KBM-7 (cell line): ENCODE results near the gene CDK18.
"Not testable (repeated sequence)": the region's sequence is repeated elsewhere in the genome, so short reads cannot be mapped to it uniquely, and the experiment has no call there.

ENCODE experiments used
- DNase-seq: peaks from one replicate; pipeline ENCODE4 v3.0.0-alpha.2; 2015
- in situ Hi-C: fragments of 300-500 bp; cut with MboI; formaldehyde crosslinking; loops from 2 replicates; pipeline ENCODE4 v1.14.3; 2020; ENCODE audit warnings: low sequenced_read_pairs, low pct_unique_long_range_greater_than_20kb, mixed read lengths

CDK18 gene

GRCh38 chr1:205478985-205479384, 25.5 kb upstream of the CDK18 start:
- in situ Hi-C loops, DNase-seq: not testable (repeated sequence)

DNA sequence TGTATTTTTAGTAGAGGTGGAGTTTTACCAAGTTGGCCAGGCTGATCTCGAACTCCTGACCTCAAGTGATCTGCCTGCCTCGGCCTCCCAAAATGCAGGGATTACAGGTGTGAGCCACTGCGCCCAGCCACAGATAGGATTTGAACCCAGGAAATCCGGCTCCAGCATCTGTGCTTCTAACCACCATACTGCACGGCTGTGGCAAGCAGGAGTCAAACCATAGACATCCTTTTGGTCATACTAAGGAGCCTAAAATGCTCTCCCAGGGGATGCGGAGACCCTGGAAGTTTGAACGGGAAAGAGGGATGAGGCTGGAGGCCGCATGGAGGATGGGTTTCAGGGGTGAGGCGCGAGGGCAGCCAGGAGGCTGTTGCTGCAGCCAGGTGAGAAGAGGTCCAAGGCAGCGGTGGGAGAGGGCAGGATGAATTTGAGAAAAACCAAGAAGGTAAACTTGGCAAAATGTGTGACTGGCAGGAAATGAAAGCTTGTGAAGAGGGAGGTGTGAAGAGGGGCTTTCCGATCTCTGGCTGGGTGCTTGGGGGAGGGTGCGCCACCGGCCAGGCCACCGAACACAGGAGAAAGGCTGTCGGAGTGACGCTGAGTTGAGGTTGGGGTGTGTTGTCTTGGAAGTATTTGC, 24.0 kb upstream of the CDK18 start:
- DNase-seq, result no peak
- in situ Hi-C loops, result no loop called here

- no peak for DNase-seq
- in situ Hi-C loops, result no loop called here
Measured at GRCh38 chr1:205481218-205481617, 23.3 kb upstream of the CDK18 start.

DNA sequence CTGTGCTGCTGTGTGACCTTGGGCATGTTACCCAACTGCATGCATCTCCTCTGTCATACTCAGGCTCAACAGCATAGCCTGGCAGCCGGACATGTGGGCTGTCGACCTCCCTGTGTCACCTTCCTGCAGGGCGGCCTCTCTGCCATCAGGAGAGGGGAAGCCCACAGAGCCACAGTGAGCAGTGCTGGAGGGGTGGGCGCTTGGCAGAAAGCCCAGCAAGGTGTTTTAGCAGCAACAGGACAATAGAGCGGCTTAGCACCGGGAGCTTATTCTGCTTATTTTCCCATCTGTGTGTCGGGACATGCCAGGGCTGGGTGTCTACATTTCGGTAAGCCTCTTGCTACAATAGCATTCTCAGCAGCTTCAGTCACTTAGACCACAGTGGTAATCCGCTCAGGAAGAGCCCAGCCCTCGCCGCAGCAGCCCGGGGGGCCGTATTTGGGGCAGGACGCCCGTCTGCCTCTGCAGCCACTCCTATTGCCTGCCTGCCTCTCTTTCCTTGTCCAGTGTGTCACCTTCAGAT, 22.8 kb upstream of the CDK18 start:
- in situ Hi-C loops, result no loop called here
- no peak for DNase-seq

DNA sequence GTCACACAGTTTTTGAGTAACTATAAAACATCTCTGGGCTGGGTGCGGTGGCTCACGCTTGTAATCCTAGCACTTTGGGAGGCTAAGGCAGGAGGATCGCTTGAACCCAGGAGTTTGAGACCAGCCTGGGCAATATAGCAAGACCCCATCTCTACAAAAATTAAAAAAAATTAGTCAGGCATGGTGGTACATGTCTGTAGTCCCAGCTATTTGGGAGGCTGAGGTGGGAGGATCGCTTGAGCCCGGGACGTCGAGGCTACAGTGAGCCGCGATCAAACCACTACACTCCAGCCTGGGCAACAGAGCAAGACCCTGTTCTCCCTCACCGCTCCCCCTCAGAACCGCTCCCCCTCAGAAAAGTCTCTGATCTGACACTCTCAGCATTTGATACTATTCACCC, 21.9 kb upstream of the CDK18 start:
- in situ Hi-C loops, result not testable (repeated sequence)

DNA sequence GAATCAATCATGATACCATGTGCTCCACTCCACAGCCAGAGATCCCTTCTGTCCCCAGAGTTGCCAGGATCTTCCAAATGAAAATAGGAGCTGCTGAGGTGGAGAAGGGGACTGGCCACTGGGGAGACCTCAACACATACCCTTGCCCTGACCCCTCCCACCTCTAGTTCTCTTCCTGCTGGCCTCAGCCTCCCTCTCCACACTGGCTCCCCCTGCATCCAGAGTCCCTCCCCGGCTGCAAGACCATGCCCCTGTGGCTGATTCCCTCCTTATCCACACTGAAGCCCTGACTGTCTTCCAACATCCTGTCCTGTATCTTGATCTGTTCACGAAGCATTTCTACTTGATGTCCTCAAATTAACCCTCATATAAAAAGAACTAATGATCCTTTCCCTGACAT, 21.1 kb upstream of the CDK18 start:
- in situ Hi-C loops, result no loop called here
- DNase-seq, result no peak

More for the DNA sequence above, 21.9 kb upstream of the CDK18 start:
- not testable (repeated sequence) for DNase-seq

GRCh38 chr1:205484985-205485967, 19.2 kb upstream of the CDK18 start:
- in situ Hi-C loops, result no loop called here
- DNase-seq, result peak; percentile 75

GRCh38 chr1:205486258-205486657, 18.2 kb upstream of the CDK18 start:
- in situ Hi-C loops, result no loop called here
- DNase-seq, result no peak

- in situ Hi-C loops, result no loop called here
- DNase-seq, result peak; percentile 70
Measured at GRCh38 chr1:205488074-205488723, 16.3 kb upstream of the CDK18 start.

DNA sequence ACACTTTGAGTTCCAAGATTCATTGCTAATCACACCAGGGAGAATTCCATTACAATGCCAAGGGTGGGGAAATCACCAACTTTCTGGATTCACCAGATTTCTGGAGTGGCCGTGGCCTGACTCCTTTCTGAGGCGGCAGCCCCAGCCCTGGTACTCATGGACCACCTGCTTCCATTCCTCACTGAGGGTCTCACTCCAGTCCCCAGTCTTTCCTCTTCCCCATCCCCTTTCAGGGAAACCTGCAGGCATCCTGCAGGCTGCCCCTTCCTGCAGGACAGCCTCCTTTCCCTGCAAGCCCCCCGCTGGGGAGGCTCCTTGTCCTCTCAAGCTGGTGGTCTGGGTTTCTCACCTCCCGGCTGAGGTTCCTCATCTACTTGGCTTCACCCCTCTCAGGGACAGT, 12.7 kb upstream of the CDK18 start:
- DNase-seq, result no peak
- in situ Hi-C loops, result no loop called here

DNA sequence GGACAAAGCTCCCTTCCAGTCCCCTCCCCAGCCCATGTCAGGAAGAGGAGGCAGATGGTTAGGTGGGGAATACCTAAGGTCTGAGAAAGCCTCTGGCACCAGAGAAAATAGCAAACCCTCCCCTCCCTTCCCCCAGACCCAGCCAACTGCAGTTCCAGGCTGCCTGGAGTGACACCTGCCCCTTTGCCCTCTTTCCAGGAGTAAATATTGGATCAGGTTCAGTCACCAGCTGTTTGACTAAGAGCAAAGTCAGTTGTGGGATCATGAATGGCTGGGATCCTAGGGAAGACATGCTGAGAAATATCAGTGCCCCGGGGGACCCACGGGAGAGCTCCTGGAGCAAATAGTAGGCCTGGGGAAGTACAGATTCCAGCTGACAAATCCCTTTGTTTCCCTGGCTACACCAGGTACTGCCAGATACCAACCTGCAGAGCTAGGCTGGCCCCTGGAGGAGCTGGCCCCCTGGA, 12.2 kb upstream of the CDK18 start:
- DNase-seq, result no peak
- in situ Hi-C loops, result no loop called here

- no peak for DNase-seq
- in situ Hi-C loops, result no loop called here
Measured at GRCh38 chr1:205492774-205493173, 11.7 kb upstream of the CDK18 start.

GRCh38 chr1:205493241-205494085, 11.0 kb upstream of the CDK18 start:
- in situ Hi-C loops, result no loop called here
- peak; percentile 26 for DNase-seq

- in situ Hi-C loops, result no loop called here
- DNase-seq, result no peak
Measured at GRCh38 chr1:205494115-205494514, 10.4 kb upstream of the CDK18 start.

DNA sequence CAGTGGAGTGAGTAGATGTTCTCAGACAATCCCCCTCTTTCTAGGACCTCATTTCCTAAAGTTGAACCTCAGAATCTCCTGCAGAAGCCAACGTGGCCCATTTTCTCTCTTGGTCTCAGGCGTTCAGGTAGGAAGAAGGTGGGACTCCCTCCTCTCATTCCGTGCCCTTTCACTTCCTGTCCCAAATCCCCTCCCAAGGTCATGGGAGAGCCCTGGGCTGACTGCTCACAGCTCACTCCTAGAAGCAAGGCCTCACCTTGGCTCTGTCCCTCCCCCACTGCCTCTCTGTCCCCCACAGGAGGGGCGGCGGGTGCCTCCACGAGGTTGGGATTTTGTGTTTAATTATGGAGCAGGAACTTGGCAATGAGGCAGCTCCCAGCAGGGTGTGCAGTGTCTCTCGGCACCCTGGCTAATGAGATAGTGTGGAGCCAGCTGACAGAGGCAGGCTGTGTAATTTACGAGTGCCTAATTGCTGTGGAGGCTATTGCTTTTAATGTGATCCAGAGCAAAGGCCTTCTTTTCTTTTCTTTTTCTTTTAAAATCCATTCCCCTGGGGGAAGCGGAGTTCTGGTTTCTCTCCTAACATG, 9.1 kb upstream of the CDK18 start:
- in situ Hi-C loops, result no loop called here
- DNase-seq, result no peak

DNA sequence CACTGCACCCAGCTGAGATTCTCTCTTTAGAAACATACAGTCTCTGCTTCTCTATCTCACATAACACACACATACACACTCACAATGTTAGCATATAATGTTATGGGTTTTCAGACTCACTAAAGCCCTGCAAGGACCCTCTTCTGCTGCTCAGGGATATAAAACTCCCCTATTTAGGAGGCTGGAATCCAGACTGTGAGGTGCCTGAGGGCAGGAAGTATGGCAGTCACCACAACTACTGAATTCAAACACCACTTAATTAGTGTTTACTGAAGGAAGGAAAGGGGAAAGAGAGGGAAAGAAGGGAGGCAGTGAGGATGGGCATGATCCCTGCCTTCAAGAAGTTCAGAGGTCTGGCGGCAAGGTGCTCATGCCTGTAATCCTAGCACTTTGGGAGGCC, 7.8 kb upstream of the CDK18 start:
- in situ Hi-C loops, result no loop called here
- no peak for DNase-seq

DNA sequence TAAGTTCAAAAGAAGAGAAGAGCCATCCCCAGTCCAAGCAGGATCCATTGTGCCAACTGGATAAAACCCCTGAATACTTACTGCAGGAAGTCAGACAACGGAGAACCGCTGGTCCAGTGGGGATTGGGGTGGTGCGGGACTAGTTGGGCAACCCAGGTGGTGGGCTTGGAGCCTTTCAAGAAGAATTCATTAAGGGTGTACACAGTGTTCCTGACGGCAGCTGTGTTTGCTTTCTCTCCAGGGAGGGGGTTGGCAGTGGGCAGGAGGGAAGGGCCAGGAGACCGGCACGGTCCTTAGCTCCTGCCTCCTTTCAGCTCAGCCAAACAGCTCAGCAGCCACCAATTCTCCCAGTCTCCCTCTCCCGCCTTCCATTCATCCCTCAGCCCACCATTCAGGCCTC, 7.1 kb upstream of the CDK18 start:
- in situ Hi-C loops, result no loop called here
- no peak for DNase-seq

- in situ Hi-C loops, result no loop called here
Measured at GRCh38 chr1:205499789-205500188, 4.7 kb upstream of the CDK18 start.

More at GRCh38 chr1:205499789-205500188, 4.7 kb upstream of the CDK18 start:
- no peak for DNase-seq
